Uterus (tissue), 4 donors: ENCODE results near the gene PCNX3. TPM values are rescaled to one million over a fixed set of nuclear protein-coding genes. Genes with fewer than 3 reads are reported as not detected.

Experiments
- DNase-seq, 2 donors: peaks; one replicate each; pipeline ENCODE4 v3.0.0-alpha.2; 2019 to 2020
- H3K27ac ChIP-seq, 2 donors: fragments of 200-600 bp; sonication (generic); 1 replicate in 1 of 2; 2 replicates in 1 of 2; pipeline ENCODE4 v1.5.1; 2016 to 2018
- H3K27me3 ChIP-seq, 2 donors: fragments of 200-600 bp; sonication (generic); one replicate each; pipeline ENCODE4 v1.5.1; 2018 to 2019; ENCODE audit warnings: control low read depth in 1 of 2
- H3K36me3 ChIP-seq, 2 donors: fragments of 200-600 bp; sonication (generic); one replicate each; pipeline ENCODE4 v1.5.1; 2019; ENCODE audit warnings: control low read depth in 1 of 2
- H3K4me1 ChIP-seq, 2 donors: fragments of 200-600 bp; sonication (generic); one replicate each; pipeline ENCODE4 v1.5.1; 2018 to 2019; ENCODE audit warnings: control low read depth in 1 of 2
- H3K4me3 ChIP-seq, 2 donors: fragments of 200-600 bp; sonication (generic); 1 replicate in 1 of 2; 2 replicates in 1 of 2; pipeline ENCODE4 v1.5.1; 2018 to 2019; ENCODE audit warnings: mild to moderate bottlenecking in 1 of 2
- H3K9me3 ChIP-seq, 2 donors: fragments of 200-600 bp; sonication (generic); one replicate each; pipeline ENCODE4 v1.5.1; 2019; ENCODE audit warnings: control low read depth in 1 of 2
- CTCF ChIP-seq, 4 experiments: fragments of 200-600 bp in 2 of 4; fragments of 450-650 bp in 2 of 4; sonication (generic) in 2 of 4; IDR thresholded peaks; one replicate each; pipeline ENCODE4 v1.5.1; 2016 to 2019; ENCODE audit warnings: antibody characterized with exemption in 4 of 4, mild to moderate bottlenecking in 2 of 4, moderate library complexity in 1 of 4
- POLR2A ChIP-seq, 2 donors: fragments of 450-650 bp; IDR thresholded peaks; one replicate each; pipeline ENCODE4 v1.6.1; 2016; ENCODE audit warnings: antibody characterized with exemption in 2 of 2, mild to moderate bottlenecking in 1 of 2, moderate library complexity in 1 of 2
- intact Hi-C: fragments of 100-400 bp; cut with DNase I; formaldehyde crosslinking; loops from one replicate; pipeline ENCODE4 v1.15.1; 2023; ENCODE audit warnings: low total_unique reads
- total RNA-seq, 4 donors: library from RNA; depleted of rRNA in 3 of 4; stranded (reverse); fragments of >200 nt in 3 of 4; gene quantifications; one replicate each; pipeline versions ENCODE4 v1.1.0 to v1.2.4, GENCODE V29; 2014 to 2023
- donor health status: DM: yes; HTN: yes; CAD: no.

The PCNX3 gene
- total RNA-seq, 4 donors from 2014 or later = 6.8 to 47.4 (median 24.6) TPM

GRCh38 chr11:65651339-65651588 lies 35.7 kb downstream of the PCNX3 start:
- no peak overlapping the region for H3K4me3 ChIP-seq
- intact Hi-C loops = no loop called here
- peak overlapping the region; percentile 96 to 97 for H3K27ac ChIP-seq
- peaks cover 7 to 21% of the 10 kb centered on the region in 2 donors for H3K4me1 ChIP-seq
- DNase-seq = peak in 1 of 2 donors; percentile 15
- TF ChIP-seq CTCF (IDR thresholded peaks at IDR 0.05) (no peak), POLR2A (IDR thresholded peaks at IDR 0.05) (no peak)
- H3K36me3 ChIP-seq = no peaks in the 10 kb centered on the region
- H3K9me3 ChIP-seq = no peaks in the 10 kb centered on the region
- no peaks in the 10 kb centered on the region for H3K27me3 ChIP-seq

- DNase-seq = peak; percentile 36 to 61
- TF ChIP-seq CTCF (IDR thresholded peaks at IDR 0.05) = no peak
- TF ChIP-seq POLR2A (IDR thresholded peaks at IDR 0.05) = no peak
- intact Hi-C loops = no loop called here
- peak overlapping the region; percentile 53 to 69 for H3K4me3 ChIP-seq
- no peaks in the 10 kb centered on the region for H3K36me3 ChIP-seq
- no peaks in the 10 kb centered on the region for H3K27me3 ChIP-seq
- peaks cover 7 to 21% of the 10 kb centered on the region in 2 donors for H3K4me1 ChIP-seq
- no peaks in the 10 kb centered on the region for H3K9me3 ChIP-seq
- H3K27ac ChIP-seq = peak overlapping the region; percentile 96 to 97
Measured at GRCh38 chr11:65651589-65652510, 36.3 kb downstream of the PCNX3 start.

GRCh38 chr11:65652511-65653228 lies 37.1 kb downstream of the PCNX3 start:
- intact Hi-C loops = no loop called here
- TF ChIP-seq POLR2A (IDR thresholded peaks at IDR 0.05) (peak; percentile 63 to 67), CTCF (IDR thresholded peaks at IDR 0.05) (peak in 2 of 4 experiments; percentile 3 to 31)
- Histone ChIP-seq H3K27ac (peak overlapping the region; percentile 96 to 97), H3K36me3 (no peaks in the 10 kb centered on the region), H3K9me3 (no peaks in the 10 kb centered on the region), H3K27me3 (no peaks in the 10 kb centered on the region), H3K4me3 (peak overlapping the region; percentile 53 to 69), H3K4me1 (peaks cover 7 to 17% of the 10 kb centered on the region in 2 donors)
- DNase-seq = peak; percentile 93 to 97

DNA sequence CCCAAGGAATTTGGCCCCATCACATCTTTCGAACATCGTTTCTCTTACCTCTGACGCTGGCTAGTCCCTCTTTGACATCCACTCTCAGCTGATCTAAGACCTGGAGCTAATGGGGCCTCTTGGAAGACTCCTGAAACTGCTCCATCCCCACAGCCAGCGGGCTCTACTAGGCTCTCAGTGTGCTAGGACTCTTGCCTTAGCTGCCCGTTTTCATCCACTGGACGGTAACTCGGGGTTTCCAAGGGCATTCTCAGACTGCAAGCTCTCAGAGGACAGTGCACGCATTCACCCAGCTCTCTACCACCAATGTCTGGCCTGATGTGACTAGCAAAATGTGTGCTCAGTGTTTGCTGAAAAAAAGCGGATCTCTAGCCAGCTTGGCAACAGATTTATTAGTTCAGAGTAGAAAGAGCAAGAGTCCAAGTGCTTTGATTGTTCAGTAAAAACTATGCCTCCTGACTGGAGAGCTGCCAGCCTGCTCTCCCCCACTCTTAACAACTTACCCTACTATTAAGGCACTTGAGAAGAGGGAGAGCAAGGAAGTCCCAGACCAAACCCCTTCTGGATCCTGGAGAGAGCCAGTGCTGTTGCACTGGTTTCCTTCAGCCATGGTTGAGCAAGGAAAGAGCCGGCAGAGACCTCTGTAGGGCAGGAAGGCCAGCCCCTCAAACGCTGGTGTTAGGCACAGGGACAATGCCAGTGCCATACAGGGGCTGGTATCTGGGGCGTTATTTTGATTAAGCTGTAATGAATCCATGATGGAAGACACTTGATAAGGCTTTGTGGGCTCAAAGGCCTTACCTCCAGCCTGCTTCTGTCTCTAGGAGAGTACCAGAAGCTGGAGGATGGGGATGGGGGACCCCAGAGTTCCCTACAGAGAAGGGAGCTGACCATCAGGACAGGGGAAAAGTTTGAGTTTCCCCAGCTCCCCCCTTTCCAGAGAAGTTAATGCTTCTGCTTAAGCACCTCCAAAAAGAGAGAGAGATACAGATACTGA lies 38.0 kb downstream of the PCNX3 start:
- intact Hi-C loops = no loop called here
- peak overlapping the region; percentile 53 to 69 for H3K4me3 ChIP-seq
- peak overlapping the region; percentile 96 to 97 for H3K27ac ChIP-seq
- peak in 1 of 2 donors; percentile 35 for DNase-seq
- no peaks in the 10 kb centered on the region for H3K36me3 ChIP-seq
- no peaks in the 10 kb centered on the region for H3K9me3 ChIP-seq
- H3K27me3 ChIP-seq = no peaks in the 10 kb centered on the region
- H3K4me1 ChIP-seq = peaks cover 7 to 17% of the 10 kb centered on the region in 2 donors
- no peak for TF ChIP-seq POLR2A (IDR thresholded peaks at IDR 0.05)
- no peak for TF ChIP-seq CTCF (IDR thresholded peaks at IDR 0.05)
